IPS-20b (cell line): ENCODE data around the gene FEN1.

Experiments
- H3K27ac ChIP-seq: one replicate; pipeline ENCODE4 v1.5.1; 2013; ENCODE audit warnings: low read length
- H3K27me3 ChIP-seq: 2 replicates; pipeline ENCODE4 v1.6.1; 2013; ENCODE audit warnings: mild to moderate bottlenecking, low read length, inconsistent platforms; ENCODE audit not compliant: insufficient read depth
- H3K36me3 ChIP-seq: 2 replicates; pipeline ENCODE4 v1.6.1; 2013; ENCODE audit warnings: low read depth, mild to moderate bottlenecking, inconsistent platforms, low read length, moderate library complexity; ENCODE audit not compliant: insufficient read depth
- H3K4me1 ChIP-seq: 2 replicates; pipeline ENCODE4 v1.6.1; 2013; ENCODE audit warnings: mild to moderate bottlenecking, control low read depth, inconsistent platforms, low read length, moderate library complexity; ENCODE audit not compliant: insufficient read depth
- H3K4me3 ChIP-seq: 2 replicates; pipeline ENCODE4 v1.5.1; 2013; ENCODE audit warnings: mild to moderate bottlenecking, low read length, inconsistent platforms
- H3K9ac ChIP-seq: 2 replicates; pipeline ENCODE4 v1.6.1; 2013; ENCODE audit warnings: low read depth, mild to moderate bottlenecking, inconsistent platforms, low read length, moderate library complexity
- H3K9me3 ChIP-seq: 2 replicates; pipeline ENCODE4 v1.6.1; 2013; ENCODE audit warnings: mild to moderate bottlenecking, low read depth, low read length, inconsistent platforms; ENCODE audit not compliant: insufficient read depth

Gene FEN1

DNA sequence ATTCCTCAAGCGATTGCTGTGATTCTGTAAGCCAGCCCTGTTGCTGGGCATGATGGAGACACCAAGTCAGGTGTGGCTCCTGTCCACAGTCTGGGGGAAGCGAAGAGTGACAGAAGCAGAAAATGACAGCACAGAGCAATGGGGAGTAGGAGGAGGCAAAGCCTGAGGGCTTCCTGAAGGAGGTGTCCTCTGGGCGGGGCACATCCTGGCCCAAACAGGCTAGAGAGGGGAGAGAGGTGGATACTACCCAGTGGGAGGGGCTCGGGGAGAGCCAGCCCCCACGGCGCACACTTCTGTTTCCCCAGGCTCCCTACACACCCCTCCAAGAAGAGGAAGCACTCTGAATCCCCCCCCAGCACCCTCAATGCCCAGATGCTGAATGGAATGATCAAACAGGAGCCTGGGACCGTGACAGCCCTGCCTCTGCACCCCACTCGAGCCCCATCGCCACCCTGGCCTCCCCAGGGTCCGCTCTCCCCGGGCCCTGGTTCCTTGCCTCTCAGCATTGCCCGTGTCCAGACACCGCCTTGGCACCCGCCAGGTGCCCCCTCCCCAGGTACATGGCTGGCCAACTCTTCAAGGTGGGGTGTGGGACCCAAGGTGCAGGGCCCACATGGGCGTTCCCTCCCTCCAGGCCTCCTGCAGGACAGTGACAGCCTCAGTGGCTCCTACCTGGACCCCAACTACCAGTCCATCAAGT, 21.4 kb upstream of the FEN1 start:
- Histone ChIP-seq H3K27me3 (no peaks in the 10 kb centered on the region), H3K36me3 (no peaks in the 10 kb centered on the region), H3K4me3 (no peak overlapping the region), H3K4me1 (peaks cover 7% of the 10 kb centered on the region; the same call in 1 of the 2 replicates), H3K9me3 (no peaks in the 10 kb centered on the region), H3K27ac (no peak overlapping the region), H3K9ac (no peak overlapping the region)

DNA sequence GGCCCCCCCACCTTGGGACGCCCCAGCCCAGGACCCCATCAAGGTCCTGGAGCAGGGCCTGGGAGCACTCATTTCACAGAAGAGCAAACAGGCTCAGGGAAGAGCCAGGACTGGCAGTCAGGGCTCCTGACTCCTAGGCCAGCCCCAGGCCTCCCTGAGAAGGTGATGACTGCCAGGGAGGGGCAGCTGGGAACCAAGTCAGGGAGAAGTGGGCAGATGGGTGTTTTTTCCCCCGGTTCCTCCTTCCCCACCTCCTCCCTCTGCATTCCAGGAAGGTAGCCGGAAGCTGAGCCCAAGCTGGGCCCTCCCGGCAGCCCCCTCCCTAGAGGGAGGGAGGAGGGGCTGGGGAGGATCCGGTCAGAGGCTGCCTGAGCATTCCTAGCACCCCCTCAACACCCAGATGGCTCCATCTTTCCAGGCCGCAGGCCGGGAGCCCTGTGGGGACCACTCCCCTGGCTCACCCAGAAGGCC, 20.7 kb upstream of the FEN1 start:
- Histone ChIP-seq H3K9ac (no peak overlapping the region; the same call in 1 of the 2 replicates), H3K36me3 (no peaks in the 10 kb centered on the region), H3K27me3 (no peaks in the 10 kb centered on the region), H3K4me3 (no peak overlapping the region), H3K27ac (peak overlapping the region; percentile 62), H3K4me1 (peaks cover 7% of the 10 kb centered on the region; the same call in 1 of the 2 replicates), H3K9me3 (no peaks in the 10 kb centered on the region)

DNA sequence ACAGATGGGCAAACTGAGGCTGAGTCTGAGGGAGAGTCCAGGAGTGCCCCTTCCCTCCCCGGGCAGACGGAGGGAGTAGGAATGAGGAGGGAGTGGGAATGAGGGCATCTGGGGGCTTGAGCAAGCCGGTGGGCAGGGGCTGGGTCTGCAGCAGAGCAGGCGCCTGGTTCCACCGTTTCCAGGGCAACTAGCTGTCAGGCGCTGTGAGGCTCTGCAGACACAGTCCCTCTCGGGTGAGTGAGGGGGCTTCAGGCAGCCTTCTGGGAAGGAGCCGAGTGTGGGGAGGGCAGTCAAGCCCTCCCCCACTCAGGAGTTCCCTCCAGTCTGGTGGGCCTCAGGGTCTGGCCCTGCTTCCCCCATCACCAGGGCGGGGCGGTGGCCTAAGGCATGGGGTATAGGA, 19.4 kb upstream of the FEN1 start:
- Histone ChIP-seq H3K4me1 (peaks cover 7% of the 10 kb centered on the region; the same call in 1 of the 2 replicates), H3K4me3 (no peak overlapping the region), H3K36me3 (no peaks in the 10 kb centered on the region), H3K9ac (no peak overlapping the region), H3K27me3 (no peaks in the 10 kb centered on the region), H3K9me3 (no peaks in the 10 kb centered on the region), H3K27ac (no peak overlapping the region)

GRCh38 chr11:61773809-61774208, 18.9 kb upstream of the FEN1 start:
- H3K36me3 ChIP-seq: no peaks in the 10 kb centered on the region
- no peaks in the 10 kb centered on the region for H3K27me3 ChIP-seq
- no peak overlapping the region for H3K4me3 ChIP-seq
- H3K27ac ChIP-seq: no peak overlapping the region
- no peaks in the 10 kb centered on the region for H3K9me3 ChIP-seq
- H3K9ac ChIP-seq: no peak overlapping the region
- H3K4me1 ChIP-seq: peaks cover 7% of the 10 kb centered on the region; the same call in 1 of the 2 replicates

- H3K4me3 ChIP-seq: no peak overlapping the region
- H3K9ac ChIP-seq: no peak overlapping the region
- H3K27ac ChIP-seq: no peak overlapping the region
- H3K36me3 ChIP-seq: no peaks in the 10 kb centered on the region
- no peaks in the 10 kb centered on the region for H3K27me3 ChIP-seq
- no peaks in the 10 kb centered on the region for H3K9me3 ChIP-seq
- H3K4me1 ChIP-seq: peaks cover 7% of the 10 kb centered on the region; the same call in 1 of the 2 replicates
Measured at GRCh38 chr11:61774411-61774810, 18.3 kb upstream of the FEN1 start.

DNA sequence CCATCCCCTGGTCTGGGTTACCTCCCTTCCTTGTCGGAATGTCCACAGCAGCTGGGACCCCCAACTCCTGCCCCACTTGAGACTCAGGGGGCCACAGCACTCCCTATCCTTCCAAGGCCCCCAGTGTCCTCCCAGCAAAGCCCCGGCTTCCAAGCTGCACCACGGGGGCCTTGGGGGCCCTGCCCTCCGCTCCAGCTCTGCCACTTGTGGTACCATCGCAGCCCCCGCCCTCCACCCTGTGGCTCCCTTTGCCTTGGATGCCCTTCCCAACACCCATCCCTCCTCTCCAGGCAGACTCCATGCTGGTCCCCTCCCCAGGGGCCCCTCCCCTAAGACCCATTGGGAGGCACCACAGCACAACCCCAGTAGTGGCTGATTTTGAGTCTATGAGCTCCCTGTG, 17.6 kb upstream of the FEN1 start:
- H3K27me3 ChIP-seq: no peaks in the 10 kb centered on the region
- H3K9me3 ChIP-seq: no peaks in the 10 kb centered on the region
- H3K9ac ChIP-seq: no peak overlapping the region
- no peaks in the 10 kb centered on the region for H3K36me3 ChIP-seq
- no peak overlapping the region for H3K27ac ChIP-seq
- peaks cover 7% of the 10 kb centered on the region; the same call in 1 of the 2 replicates for H3K4me1 ChIP-seq
- H3K4me3 ChIP-seq: no peak overlapping the region

- Histone ChIP-seq H3K27ac (no peak overlapping the region), H3K36me3 (no peaks in the 10 kb centered on the region), H3K9ac (no peak overlapping the region)
Measured at GRCh38 chr11:61775606-61776554, 16.8 kb upstream of the FEN1 start.

GRCh38 chr11:61776561-61777075, 16.1 kb upstream of the FEN1 start:
- Histone ChIP-seq H3K27ac (no peak overlapping the region), H3K4me3 (no peak overlapping the region), H3K36me3 (no peaks in the 10 kb centered on the region), H3K9me3 (no peaks in the 10 kb centered on the region), H3K4me1 (peaks cover 7% of the 10 kb centered on the region; the same call in 1 of the 2 replicates), H3K27me3 (no peaks in the 10 kb centered on the region), H3K9ac (no peak overlapping the region)

More at GRCh38 chr11:61775606-61776554, 16.8 kb upstream of the FEN1 start:
- no peaks in the 10 kb centered on the region for H3K9me3 ChIP-seq
- H3K27me3 ChIP-seq: no peaks in the 10 kb centered on the region
- H3K4me1 ChIP-seq: peaks cover 7% of the 10 kb centered on the region; the same call in 1 of the 2 replicates
- no peak overlapping the region for H3K4me3 ChIP-seq

GRCh38 chr11:61777234-61778090, 15.2 kb upstream of the FEN1 start:
- Histone ChIP-seq H3K4me1 (peaks cover under 1% of the 10 kb centered on the region; the same call in 1 of the 2 replicates), H3K27me3 (no peaks in the 10 kb centered on the region), H3K27ac (no peak overlapping the region), H3K36me3 (no peaks in the 10 kb centered on the region), H3K4me3 (no peak overlapping the region), H3K9me3 (no peaks in the 10 kb centered on the region), H3K9ac (no peak overlapping the region)

GRCh38 chr11:61778357-61778886, 14.3 kb upstream of the FEN1 start:
- no peaks in the 10 kb centered on the region for H3K27me3 ChIP-seq
- no peak overlapping the region for H3K9ac ChIP-seq
- H3K4me1 ChIP-seq: no peaks in the 10 kb centered on the region
- H3K36me3 ChIP-seq: no peaks in the 10 kb centered on the region
- no peak overlapping the region for H3K4me3 ChIP-seq
- no peaks in the 10 kb centered on the region for H3K9me3 ChIP-seq
- no peak overlapping the region for H3K27ac ChIP-seq
